ENCODE results near the gene TTC39A. TPM values are rescaled to one million over a fixed set of nuclear protein-coding genes. Genes with fewer than 3 reads are reported as not detected.
"Not testable (repeated sequence)": the region's sequence is repeated elsewhere in the genome, so short reads cannot be mapped to it uniquely, and the experiment has no call there.

Gene TTC39A
- polyA plus RNA-seq, 1 donor from 2014 or later = not detected

- Mint-ChIP-seq H3K36me3 (peaks cover 3% of the 10 kb centered on the region), H3K27ac (no peak overlapping the region), H3K27me3 (peaks cover 14% of the 10 kb centered on the region), H3K9me3 (no peaks in the 10 kb centered on the region), H3K4me1 (peaks cover 0 to 9% (median 5%) of the 10 kb centered on the region in 3 donors), H3K4me3 (no peak overlapping the region)
These were observed 3.5 kb downstream of the TTC39A start for GRCh38 chr1:51326839-51327238.

- Mint-ChIP-seq H3K36me3 (peaks cover 3% of the 10 kb centered on the region), H3K4me3 (no peak overlapping the region), H3K27ac (no peak overlapping the region), H3K9me3 (no peaks in the 10 kb centered on the region), H3K27me3 (peaks cover 12% of the 10 kb centered on the region), H3K4me1 (peaks cover 0 to 7% (median 3%) of the 10 kb centered on the region in 3 donors)
These were observed 4.2 kb downstream of the TTC39A start for GRCh38 chr1:51325878-51326755.

- H3K36me3 Mint-ChIP-seq = peaks cover 3% of the 10 kb centered on the region
- H3K4me3 Mint-ChIP-seq = no peak overlapping the region
- H3K27me3 Mint-ChIP-seq = peaks cover 7% of the 10 kb centered on the region
- H3K9me3 Mint-ChIP-seq = no peaks in the 10 kb centered on the region
- H3K27ac Mint-ChIP-seq = no peak overlapping the region
- H3K4me1 Mint-ChIP-seq = peaks cover 0 to 4% (median 0%) of the 10 kb centered on the region in 3 donors
These were observed 5.0 kb downstream of the TTC39A start for GRCh38 chr1:51325391-51325790.

- not testable (repeated sequence) for H3K27ac Mint-ChIP-seq, H3K4me3 Mint-ChIP-seq, H3K36me3 Mint-ChIP-seq, H3K4me1 Mint-ChIP-seq, H3K9me3 Mint-ChIP-seq, H3K27me3 Mint-ChIP-seq
These were observed 5.4 kb downstream of the TTC39A start for GRCh38 chr1:51325011-51325385.

- Mint-ChIP-seq H3K36me3 (peaks cover 3% of the 10 kb centered on the region), H3K27me3 (peaks cover 5% of the 10 kb centered on the region), H3K4me3 (no peak overlapping the region), H3K27ac (no peak overlapping the region), H3K4me1 (peaks cover 0 to 4% (median 0%) of the 10 kb centered on the region in 3 donors), H3K9me3 (no peaks in the 10 kb centered on the region)
These were observed 5.9 kb downstream of the TTC39A start for GRCh38 chr1:51324251-51325010.

DNA sequence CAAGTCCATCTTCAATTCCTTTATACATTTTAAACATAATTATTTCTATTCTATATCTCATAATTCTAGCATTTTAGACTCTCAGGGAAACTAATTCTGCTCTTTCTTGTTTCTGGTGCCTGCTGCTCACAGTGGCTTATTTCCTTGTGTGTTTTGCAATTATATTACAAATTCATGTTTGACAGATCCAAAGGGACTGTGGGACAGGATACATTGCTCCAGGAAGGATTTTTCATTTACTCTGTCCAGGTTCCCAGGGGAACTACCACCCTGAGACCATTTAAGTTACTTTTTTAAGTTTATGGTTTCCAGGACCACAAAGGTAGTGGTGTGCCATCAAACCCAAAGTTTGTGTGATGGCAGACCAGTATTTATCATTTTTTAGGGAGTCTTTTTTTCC lies 6.6 kb downstream of the TTC39A start:
- Mint-ChIP-seq H3K9me3 (no peaks in the 10 kb centered on the region), H3K4me3 (no peak overlapping the region), H3K27me3 (no peaks in the 10 kb centered on the region), H3K4me1 (peaks cover 0 to 4% (median 0%) of the 10 kb centered on the region in 3 donors), H3K27ac (no peak overlapping the region), H3K36me3 (peaks cover 3% of the 10 kb centered on the region)

GRCh38 chr1:51322417-51323101 lies 7.8 kb downstream of the TTC39A start:
- Mint-ChIP-seq H3K27me3 (no peaks in the 10 kb centered on the region), H3K36me3 (peaks cover 3% of the 10 kb centered on the region), H3K9me3 (no peaks in the 10 kb centered on the region), H3K27ac (no peak overlapping the region), H3K4me3 (no peak overlapping the region), H3K4me1 (peaks cover 0 to 2% (median 0%) of the 10 kb centered on the region in 3 donors)

DNA sequence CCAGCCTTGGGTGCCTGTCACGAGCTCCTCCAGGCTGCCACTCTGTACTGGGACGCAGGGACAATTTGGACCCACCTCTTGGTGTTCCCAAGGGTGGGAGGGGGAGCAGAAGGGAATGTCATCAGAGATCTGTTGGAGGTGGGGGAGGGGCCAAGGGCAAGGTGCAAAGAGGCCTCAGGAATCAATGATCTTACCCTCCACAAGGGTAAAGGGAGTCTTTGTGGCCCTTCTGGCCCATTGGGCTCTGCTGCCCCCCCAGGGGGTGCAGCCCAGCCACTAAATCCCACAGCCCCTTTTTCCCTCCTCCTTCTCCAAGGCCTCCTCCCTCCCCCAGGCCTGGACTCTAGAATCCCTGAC lies 8.5 kb downstream of the TTC39A start:
- H3K27ac Mint-ChIP-seq = no peak overlapping the region
- no peak overlapping the region for H3K4me3 Mint-ChIP-seq
- no peaks in the 10 kb centered on the region for H3K27me3 Mint-ChIP-seq
- peaks cover 0 to 2% (median 0%) of the 10 kb centered on the region in 3 donors for H3K4me1 Mint-ChIP-seq
- peaks cover 3% of the 10 kb centered on the region for H3K36me3 Mint-ChIP-seq
- H3K9me3 Mint-ChIP-seq = no peaks in the 10 kb centered on the region

DNA sequence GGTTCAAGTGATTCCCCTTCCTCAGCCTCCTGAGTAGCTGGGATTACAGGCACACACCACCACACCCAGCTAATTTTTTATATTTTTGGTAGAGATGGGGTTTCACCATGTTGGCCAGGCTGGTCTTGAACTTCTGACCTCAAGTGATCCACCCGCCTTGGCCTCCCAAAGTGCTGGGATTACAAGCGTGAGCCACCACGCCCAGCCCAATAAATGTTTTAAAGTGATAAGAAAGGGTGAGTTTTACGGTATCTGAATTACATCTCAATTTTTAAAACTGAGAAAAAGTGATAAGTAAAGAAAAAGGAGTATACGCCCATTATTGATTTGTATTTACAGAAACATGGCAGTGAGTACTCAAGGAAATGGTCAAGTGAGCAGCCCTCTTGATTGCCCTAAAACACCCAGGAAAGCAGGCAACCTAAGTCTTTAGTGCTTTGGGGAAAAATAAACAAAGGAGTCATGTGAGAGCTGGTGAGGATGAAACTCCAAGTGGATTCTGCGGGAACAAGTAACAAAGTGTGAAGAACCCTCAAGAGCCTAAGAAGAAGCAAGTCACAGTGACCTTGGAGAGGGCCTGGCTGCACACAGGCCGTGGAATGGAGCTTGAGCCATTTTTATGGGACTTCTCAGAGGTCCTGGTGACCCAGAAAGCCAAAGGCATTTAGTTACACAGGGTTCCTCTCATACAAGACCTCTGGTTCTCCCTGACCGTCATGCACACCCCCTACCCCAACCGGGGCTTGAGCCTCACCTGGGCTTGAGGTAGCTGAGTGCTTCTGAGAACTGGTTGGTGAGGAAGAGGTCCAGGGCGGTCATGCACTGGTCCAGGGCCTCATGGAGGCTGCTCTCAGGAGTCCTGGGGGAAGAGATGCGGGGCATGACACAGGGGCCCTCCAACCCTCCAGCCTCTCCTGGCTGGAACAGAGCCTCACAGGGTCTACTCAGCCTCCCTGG lies 9.1 kb downstream of the TTC39A start:
- Mint-ChIP-seq H3K27ac (peak overlapping the region in 1 of 3 donors; percentile 13), H3K9me3 (no peaks in the 10 kb centered on the region), H3K36me3 (peaks cover 3% of the 10 kb centered on the region), H3K27me3 (no peaks in the 10 kb centered on the region), H3K4me1 (peaks cover 0 to 2% (median 0%) of the 10 kb centered on the region in 3 donors), H3K4me3 (no peak overlapping the region)

DNA sequence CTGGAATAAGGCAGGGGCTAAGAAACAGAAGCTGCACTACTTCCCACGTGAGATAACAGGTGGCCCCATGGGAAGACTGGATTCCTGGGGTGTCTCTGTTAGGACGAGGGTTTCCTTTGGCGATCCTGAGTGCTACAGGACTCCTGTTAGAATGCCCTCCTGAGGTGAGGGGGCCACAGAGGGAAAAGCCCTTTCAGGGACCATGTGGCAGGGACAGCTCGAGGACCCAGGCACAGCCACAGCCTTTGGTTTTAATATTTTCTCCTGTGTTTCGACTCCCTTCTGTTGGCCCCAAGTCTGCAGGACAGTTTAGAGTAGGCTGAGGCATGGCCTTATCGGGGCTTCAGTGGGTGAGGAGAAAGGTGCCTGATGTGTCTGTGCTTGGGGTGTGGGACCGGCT lies 12.6 kb downstream of the TTC39A start:
- H3K27ac Mint-ChIP-seq = peak overlapping the region in 1 of 3 donors; percentile 84
- H3K4me3 Mint-ChIP-seq = no peak overlapping the region
- H3K9me3 Mint-ChIP-seq = no peaks in the 10 kb centered on the region
- peaks cover 0 to 3% (median 0%) of the 10 kb centered on the region in 3 donors for H3K4me1 Mint-ChIP-seq
- no peaks in the 10 kb centered on the region for H3K27me3 Mint-ChIP-seq
- peaks cover 2% of the 10 kb centered on the region for H3K36me3 Mint-ChIP-seq

- no peaks in the 10 kb centered on the region for H3K36me3 Mint-ChIP-seq
- H3K4me3 Mint-ChIP-seq = no peak overlapping the region
- peaks cover 0 to 3% (median 0%) of the 10 kb centered on the region in 3 donors for H3K4me1 Mint-ChIP-seq
- H3K27ac Mint-ChIP-seq = no peak overlapping the region
- no peaks in the 10 kb centered on the region for H3K9me3 Mint-ChIP-seq
- no peaks in the 10 kb centered on the region for H3K27me3 Mint-ChIP-seq
These were observed 13.6 kb downstream of the TTC39A start for GRCh38 chr1:51316846-51317120.

DNA sequence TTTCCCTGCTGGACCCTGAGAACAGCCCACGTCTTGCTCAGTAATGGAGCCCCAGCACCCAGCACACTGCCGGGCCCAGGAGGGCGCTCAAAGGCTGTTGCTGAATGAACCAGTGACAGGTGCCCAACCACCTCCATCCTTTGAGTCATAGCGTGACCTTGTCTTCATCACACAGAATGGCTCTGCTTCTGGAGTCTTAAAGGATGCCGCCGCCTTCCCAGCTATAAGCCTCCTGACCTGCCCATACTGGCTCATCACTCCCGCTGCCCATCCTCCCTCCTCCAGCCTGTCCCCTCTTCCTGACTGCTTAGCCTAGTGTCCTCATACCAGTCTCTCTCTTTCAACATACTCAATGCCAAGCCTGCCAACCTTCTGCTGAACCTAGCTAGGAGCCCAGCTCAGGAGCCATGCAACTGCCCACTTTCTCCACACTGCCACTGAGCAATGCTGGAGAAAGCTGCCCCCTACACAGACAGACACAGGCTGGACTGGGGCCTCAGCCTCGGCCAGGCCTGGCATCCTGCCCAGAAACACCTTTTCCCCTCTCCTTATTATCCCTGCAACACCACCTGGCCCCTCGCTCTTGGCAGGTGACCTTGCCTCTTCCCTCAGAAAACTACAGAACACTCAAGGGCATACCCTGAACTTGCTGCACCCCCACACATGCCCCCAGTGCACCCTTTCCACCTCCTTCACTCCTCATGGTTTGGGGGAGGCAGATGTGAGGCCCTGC lies 14.1 kb downstream of the TTC39A start:
- Mint-ChIP-seq H3K4me1 (peaks cover 0 to 3% (median 0%) of the 10 kb centered on the region in 3 donors), H3K27me3 (no peaks in the 10 kb centered on the region), H3K36me3 (no peaks in the 10 kb centered on the region), H3K9me3 (no peaks in the 10 kb centered on the region), H3K4me3 (no peak overlapping the region), H3K27ac (no peak overlapping the region)

DNA sequence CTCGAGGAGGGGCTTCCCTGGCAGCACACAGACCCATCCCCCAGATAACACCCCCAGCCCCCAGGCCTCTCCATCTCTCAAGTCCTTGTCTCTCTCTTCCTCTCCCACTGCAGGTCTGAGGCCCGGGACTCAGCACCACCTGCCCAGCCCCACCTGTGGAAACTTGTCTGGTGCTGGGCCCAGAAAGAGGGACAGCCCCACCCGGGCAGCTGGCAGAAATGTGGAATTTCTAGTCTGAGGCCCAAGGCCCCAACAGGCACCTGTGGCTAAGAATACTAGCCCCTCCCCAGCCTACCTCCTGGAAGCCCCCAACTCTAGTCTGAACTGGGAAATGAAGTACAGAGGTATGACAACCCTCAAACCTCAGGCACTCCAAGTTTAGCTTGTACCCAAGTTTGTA lies 15.4 kb downstream of the TTC39A start:
- H3K4me3 Mint-ChIP-seq = no peak overlapping the region
- no peak overlapping the region for H3K27ac Mint-ChIP-seq
- peaks cover 0 to 8% (median 3%) of the 10 kb centered on the region in 3 donors for H3K4me1 Mint-ChIP-seq
- no peaks in the 10 kb centered on the region for H3K9me3 Mint-ChIP-seq
- no peaks in the 10 kb centered on the region for H3K27me3 Mint-ChIP-seq
- H3K36me3 Mint-ChIP-seq = no peaks in the 10 kb centered on the region

All from IgD-negative memory B cell (primary cell).